SK-N-SH (cell line): ENCODE results near the gene MT1M. TPM values are rescaled to one million over a fixed set of nuclear protein-coding genes. Genes with fewer than 3 reads are reported as not detected.

Experiments used
- CTCF ChIA-PET: fragments of 300-600, 350-600 bp; formaldehyde crosslinking; extraction: SDS; loops from one replicate; lab custom pipeline; 2021; lab: Yijun Ruan, JAX
- POLR2A ChIA-PET: fragments of 350-600 bp; sonication (Branson Sonifier 250); formaldehyde crosslinking; extraction: SDS; loops from one replicate; lab custom pipeline; 2020; ENCODE audit warnings: antibody characterized with exemption, inconsistent platforms; lab: Yijun Ruan, JAX
- DNase-seq: peaks from one replicate; pipeline ENCODE4 v3.0.0; 2012
- H2AFZ ChIP-seq: fragments of 200-600 bp; sonication (generic); 2 replicates; pipeline ENCODE4 v1.8.1; 2016; ENCODE audit warnings: antibody characterized with exemption, mild to moderate bottlenecking, low read depth
- H3F3A ChIP-seq: fragments of 200-600 bp; sonication (generic); replicated peaks from 2 replicates; pipeline ENCODE3; 2016; ENCODE audit warnings: antibody characterized with exemption, mild to moderate bottlenecking; ENCODE audit not compliant: insufficient read depth
- H3K27ac ChIP-seq, 2 experiments: fragments of 200-500 bp in 1 of 2; fragments of 200-600 bp in 1 of 2; sonication (Bioruptor generic) in 1 of 2; sonication (generic), shearing (Covaris generic) in 1 of 2; 2 replicates each; pipeline versions ENCODE4 v1.5.1 to v1.6.1; 2014 to 2016; ENCODE audit warnings: low read depth in 2 of 2, inconsistent platforms in 1 of 2, low read length in 1 of 2, mild to moderate bottlenecking in 1 of 2, mixed read lengths in 1 of 2
- H3K27me3 ChIP-seq: fragments of 200-600 bp; sonication (generic), shearing (Covaris generic); 2 replicates; pipeline ENCODE4 v1.6.1; 2016; ENCODE audit warnings: mixed run types; ENCODE audit not compliant: insufficient read depth
- H3K36me3 ChIP-seq, 2 experiments: fragments of 200-500 bp in 1 of 2; fragments of 200-600 bp in 1 of 2; sonication (Bioruptor generic) in 1 of 2; sonication (generic) in 1 of 2; replicated peaks in 1 of 2; 2 replicates each; pipeline versions ENCODE3 to v1.5.1; 2014 to 2016; ENCODE audit warnings: low read length in 1 of 2, mild to moderate bottlenecking in 1 of 2; ENCODE audit not compliant: insufficient read depth in 2 of 2, control insufficient read depth in 1 of 2
- H3K4me1 ChIP-seq, 2 experiments: fragments of 200-500 bp in 1 of 2; fragments of 200-600 bp in 1 of 2; sonication (Bioruptor generic) in 1 of 2; sonication (generic), shearing (Covaris generic) in 1 of 2; 2 replicates each; pipeline versions ENCODE4 v1.5.1 to v1.6.1; 2014 to 2016; ENCODE audit warnings: low read depth in 1 of 2, low read length in 1 of 2, mixed run types in 1 of 2; ENCODE audit not compliant: insufficient read depth in 2 of 2, control insufficient read depth in 1 of 2
- H3K4me2 ChIP-seq: fragments of 200-600 bp; sonication (generic), shearing (Covaris generic); 2 replicates; pipeline ENCODE4 v1.6.1; 2017; ENCODE audit warnings: mixed run types
- H3K4me3 ChIP-seq, 2 experiments: fragments of 200-500 bp in 1 of 2; fragments of 200-600 bp in 1 of 2; sonication (Bioruptor generic) in 1 of 2; sonication (generic), shearing (Covaris generic) in 1 of 2; 2 replicates each; pipeline versions ENCODE4 v1.5.1 to v1.8.1; 2014 to 2016; ENCODE audit warnings: low read depth in 2 of 2, inconsistent platforms in 1 of 2, low read length in 1 of 2, mild to moderate bottlenecking in 1 of 2, mixed read lengths in 1 of 2, moderate library complexity in 1 of 2
- H3K79me2 ChIP-seq: fragments of 200-600 bp; sonication (generic); 2 replicates; pipeline ENCODE4 v1.8.1; 2017; ENCODE audit warnings: mild to moderate bottlenecking; ENCODE audit not compliant: insufficient read depth
- H3K9ac ChIP-seq: fragments of 200-600 bp; sonication (generic); 2 replicates; pipeline ENCODE4 v1.6.1; 2017; ENCODE audit warnings: mixed run types
- H3K9me2 ChIP-seq: fragments of 200-600 bp; sonication (generic); 2 replicates; pipeline ENCODE4 v1.6.1; 2017; ENCODE audit warnings: mixed run types
- H3K9me3 ChIP-seq: fragments of 200-600 bp; sonication (generic); 2 replicates; pipeline ENCODE4 v1.6.1; 2017; ENCODE audit warnings: mixed run types, mild to moderate bottlenecking, moderate library complexity
- H4K20me1 ChIP-seq: fragments of 200-600 bp; sonication (generic); 2 replicates; pipeline ENCODE4 v1.6.1; 2017; ENCODE audit warnings: mild to moderate bottlenecking, mixed run types; ENCODE audit not compliant: insufficient read depth
- CHD2 ChIP-seq: fragments of 150-350 bp; IDR thresholded peaks from 2 replicates; pipeline ENCODE4 v1.6.1; 2018; ENCODE audit warnings: low read length; ENCODE audit not compliant: partially characterized antibody
- ELF1 ChIP-seq: IDR thresholded peaks from 2 replicates; pipeline ENCODE4 v1.4.0; 2012
- GATA2 ChIP-seq: sonication (generic); formaldehyde crosslinking; IDR thresholded peaks from 2 replicates; pipeline ENCODE4 v1.5.0; 2020; ENCODE audit warnings: mild to moderate bottlenecking, missing genetic modification reagents
- JUND ChIP-seq: IDR thresholded peaks from 2 replicates; pipeline ENCODE4 v1.4.0; 2012
- NRF1 ChIP-seq: IDR thresholded peaks from 2 replicates; pipeline ENCODE4 v1.6.1; 2012; ENCODE audit warnings: low read depth, mild to moderate bottlenecking, low read length
- POLR2AphosphoS5 ChIP-seq: IDR thresholded peaks from 2 replicates; pipeline ENCODE4 v1.6.1; 2012; ENCODE audit warnings: low read depth, low read length
- RCOR1 ChIP-seq: fragments of 150-350 bp; IDR thresholded peaks from 2 replicates; pipeline ENCODE4 v1.6.1; 2017; ENCODE audit warnings: antibody characterized with exemption, low read length
- RFX5 ChIP-seq: IDR thresholded peaks from 2 replicates; pipeline ENCODE4 v1.6.1; 2012; ENCODE audit warnings: mild to moderate bottlenecking, improper control_type of control experiment, low read length
- SMC3 ChIP-seq: IDR thresholded peaks from 2 replicates; pipeline ENCODE4 v1.6.1; 2012; ENCODE audit warnings: low read depth, low read length, improper control_type of control experiment
- TCF12 ChIP-seq: IDR thresholded peaks from 2 replicates; pipeline ENCODE4 v1.4.0; 2012
- TEAD4 ChIP-seq: IDR thresholded peaks from 2 replicates; pipeline ENCODE4 v1.4.0; 2012; ENCODE audit warnings: mild to moderate bottlenecking, borderline replicate concordance; ENCODE audit not compliant: insufficient read depth
- WGBS: methylation state at CpG from one replicate; pipeline ENCODE4 v1.1.6; 2017; ENCODE audit warnings: low lambda C conversion rate; 5-methylcytosine and 5-hydroxymethylcytosine counted together
- polyA plus RNA-seq, 3 experiments: library from polyadenylated mRNA; depleted of rRNA; stranded (reverse); fragments of >200 nt; gene quantifications; 2 replicates each; pipeline ENCODE4 v1.2.3, GENCODE V29; 2012
- TF ChIP-seq, protein P1 (sequence below): IDR thresholded peaks from 2 replicates; pipeline ENCODE4 v1.4.0; 2012; ENCODE audit warnings: low read depth, borderline replicate concordance
- TF ChIP-seq, protein P2 (sequence below): IDR thresholded peaks from 2 replicates; pipeline ENCODE4; 2012
- TF ChIP-seq, protein P3 (sequence below): IDR thresholded peaks from 2 replicates; pipeline ENCODE4 v1.4.0; 2012; ENCODE audit warnings: low read depth
- TF ChIP-seq, protein P4 (sequence below): fragments of 200-600 bp; sonication (generic); IDR thresholded peaks from 2 replicates; pipeline ENCODE4 v1.6.1; 2017; ENCODE audit warnings: antibody characterized with exemption, mild to moderate bottlenecking, moderate library complexity

The MT1M gene
- polyA plus RNA-seq, 1 of the 3 experiments (the other 2 are of a cell fraction) = 1.3 TPM

DNA sequence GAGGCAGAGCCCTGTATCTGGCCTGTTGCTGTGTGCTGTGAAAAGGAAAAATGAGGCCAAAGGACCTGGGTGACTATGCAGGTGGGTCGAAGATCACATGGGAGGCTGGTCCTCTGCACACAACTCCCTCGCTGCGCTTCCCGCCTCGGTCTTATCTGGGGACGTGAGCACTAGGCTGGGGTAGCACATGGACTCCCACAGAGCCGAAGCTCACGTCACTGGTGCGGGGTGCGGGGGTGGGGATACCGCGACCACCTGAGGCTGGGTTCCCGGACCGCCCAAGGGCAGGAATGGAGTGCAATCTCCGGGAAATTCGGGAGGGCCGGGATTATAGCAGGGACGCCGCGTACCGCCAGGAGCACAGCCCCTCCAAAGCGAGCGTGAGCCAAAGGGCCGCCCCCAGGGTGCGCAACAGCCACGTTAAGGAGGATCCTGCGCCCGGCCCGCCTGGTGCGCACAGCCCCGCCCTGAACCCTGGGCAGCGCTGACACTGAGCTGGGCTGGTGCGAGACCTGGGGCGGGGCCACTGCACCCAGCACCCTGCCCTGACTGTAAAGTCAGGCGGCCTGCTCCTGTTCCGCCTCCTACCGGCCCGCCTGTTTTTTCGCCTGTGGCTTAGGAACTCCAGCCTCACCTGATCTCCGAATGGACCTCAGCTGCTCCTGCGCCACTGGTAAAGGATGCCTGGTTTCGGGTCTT is 10.8 kb downstream of the MT1M start:
- Histone ChIP-seq H3K9me3 (no peaks in the 10 kb centered on the region), H3K4me1 (no peaks in the 10 kb centered on the region; a peak in 1 of 4 replicates), H3K4me2 (no peak overlapping the region), H3K36me3 (no peaks in the 10 kb centered on the region), H2AFZ (no peak overlapping the region), H3K9me2 (no peaks in the 10 kb centered on the region), H3K79me2 (no peaks in the 10 kb centered on the region), H3K9ac (no peak overlapping the region), H3F3A (no peaks in the 10 kb centered on the region), H3K27me3 (0 out of 2 replicates have a peak, but pooled peaks cover 19% of the 10 kb centered on the region), H3K27ac (no peak overlapping the region), H3K4me3 (no peak overlapping the region), H4K20me1 (no peaks in the 10 kb centered on the region)
- TF ChIP-seq POLR2AphosphoS5 = no peak
- TF ChIP-seq JUND = no peak
- no peak for TF ChIP-seq NRF1
- TF ChIP-seq RFX5 = no peak
- no peak for TF ChIP-seq RCOR1
- TF ChIP-seq ELF1 = no peak
- no peak for TF ChIP-seq SMC3
- no peak for TF ChIP-seq CHD2
- TF ChIP-seq, protein P1, sequence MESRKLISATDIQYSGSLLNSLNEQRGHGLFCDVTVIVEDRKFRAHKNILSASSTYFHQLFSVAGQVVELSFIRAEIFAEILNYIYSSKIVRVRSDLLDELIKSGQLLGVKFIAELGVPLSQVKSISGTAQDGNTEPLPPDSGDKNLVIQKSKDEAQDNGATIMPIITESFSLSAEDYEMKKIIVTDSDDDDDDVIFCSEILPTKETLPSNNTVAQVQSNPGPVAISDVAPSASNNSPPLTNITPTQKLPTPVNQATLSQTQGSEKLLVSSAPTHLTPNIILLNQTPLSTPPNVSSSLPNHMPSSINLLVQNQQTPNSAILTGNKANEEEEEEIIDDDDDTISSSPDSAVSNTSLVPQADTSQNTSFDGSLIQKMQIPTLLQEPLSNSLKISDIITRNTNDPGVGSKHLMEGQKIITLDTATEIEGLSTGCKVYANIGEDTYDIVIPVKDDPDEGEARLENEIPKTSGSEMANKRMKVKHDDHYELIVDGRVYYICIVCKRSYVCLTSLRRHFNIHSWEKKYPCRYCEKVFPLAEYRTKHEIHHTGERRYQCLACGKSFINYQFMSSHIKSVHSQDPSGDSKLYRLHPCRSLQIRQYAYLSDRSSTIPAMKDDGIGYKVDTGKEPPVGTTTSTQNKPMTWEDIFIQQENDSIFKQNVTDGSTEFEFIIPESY = no peak
- no peak for TF ChIP-seq TEAD4
- TF ChIP-seq, protein P2, sequence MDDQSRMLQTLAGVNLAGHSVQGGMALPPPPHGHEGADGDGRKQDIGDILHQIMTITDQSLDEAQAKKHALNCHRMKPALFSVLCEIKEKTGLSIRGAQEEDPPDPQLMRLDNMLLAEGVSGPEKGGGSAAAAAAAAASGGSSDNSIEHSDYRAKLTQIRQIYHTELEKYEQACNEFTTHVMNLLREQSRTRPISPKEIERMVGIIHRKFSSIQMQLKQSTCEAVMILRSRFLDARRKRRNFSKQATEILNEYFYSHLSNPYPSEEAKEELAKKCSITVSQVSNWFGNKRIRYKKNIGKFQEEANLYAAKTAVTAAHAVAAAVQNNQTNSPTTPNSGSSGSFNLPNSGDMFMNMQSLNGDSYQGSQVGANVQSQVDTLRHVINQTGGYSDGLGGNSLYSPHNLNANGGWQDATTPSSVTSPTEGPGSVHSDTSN = no peak
- no peak for TF ChIP-seq TCF12
- TF ChIP-seq, protein P3, sequence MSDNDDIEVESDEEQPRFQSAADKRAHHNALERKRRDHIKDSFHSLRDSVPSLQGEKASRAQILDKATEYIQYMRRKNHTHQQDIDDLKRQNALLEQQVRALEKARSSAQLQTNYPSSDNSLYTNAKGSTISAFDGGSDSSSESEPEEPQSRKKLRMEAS = no peak
- TF ChIP-seq, protein P4, sequence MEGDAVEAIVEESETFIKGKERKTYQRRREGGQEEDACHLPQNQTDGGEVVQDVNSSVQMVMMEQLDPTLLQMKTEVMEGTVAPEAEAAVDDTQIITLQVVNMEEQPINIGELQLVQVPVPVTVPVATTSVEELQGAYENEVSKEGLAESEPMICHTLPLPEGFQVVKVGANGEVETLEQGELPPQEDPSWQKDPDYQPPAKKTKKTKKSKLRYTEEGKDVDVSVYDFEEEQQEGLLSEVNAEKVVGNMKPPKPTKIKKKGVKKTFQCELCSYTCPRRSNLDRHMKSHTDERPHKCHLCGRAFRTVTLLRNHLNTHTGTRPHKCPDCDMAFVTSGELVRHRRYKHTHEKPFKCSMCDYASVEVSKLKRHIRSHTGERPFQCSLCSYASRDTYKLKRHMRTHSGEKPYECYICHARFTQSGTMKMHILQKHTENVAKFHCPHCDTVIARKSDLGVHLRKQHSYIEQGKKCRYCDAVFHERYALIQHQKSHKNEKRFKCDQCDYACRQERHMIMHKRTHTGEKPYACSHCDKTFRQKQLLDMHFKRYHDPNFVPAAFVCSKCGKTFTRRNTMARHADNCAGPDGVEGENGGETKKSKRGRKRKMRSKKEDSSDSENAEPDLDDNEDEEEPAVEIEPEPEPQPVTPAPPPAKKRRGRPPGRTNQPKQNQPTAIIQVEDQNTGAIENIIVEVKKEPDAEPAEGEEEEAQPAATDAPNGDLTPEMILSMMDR = no peak
- no peak for TF ChIP-seq GATA2 (CRISPR knock-in tag)
- ChIA-PET POLR2A (no interaction called here), CTCF (interaction anchor here (0.9 to 1.2 kb wide), 2 partner anchors 10 to 41 kb away, joined by 3 read pairs; no protein-coding TSS in a partner anchor)
- no peak for DNase-seq
- 48% methylated on average over 23 of the region's 42 CpGs for WGBS
